GM23338 (cell line): Measurements from ENCODE around the gene GNAT1.

Experiments
- EZH2 ChIP-seq: fragments of 200-600 bp; sonication (generic); IDR thresholded peaks from one replicate; pipeline ENCODE4 v1.8.0; 2017; ENCODE audit warnings: antibody characterized with exemption, mild to moderate bottlenecking, low read depth; ENCODE audit not compliant: unreplicated experiment
- EZH2phosphoT487 ChIP-seq: fragments of 200-600 bp; sonication (generic); IDR thresholded peaks from one replicate; pipeline ENCODE4 v1.8.1; 2018; ENCODE audit warnings: antibody characterized with exemption; ENCODE audit not compliant: unreplicated experiment
- JUNB ChIP-seq: IDR thresholded peaks from one replicate; pipeline ENCODE4 v1.6.1; 2016; ENCODE audit warnings: antibody characterized with exemption; ENCODE audit not compliant: unreplicated experiment
- POLR2AphosphoS5 ChIP-seq: IDR thresholded peaks from 2 replicates; pipeline ENCODE4 v1.6.1; 2016; ENCODE audit warnings: antibody characterized with exemption, low read depth
- ZNF114 ChIP-seq: fragments of 250-450 bp; sonication (Bioruptor Pico); IDR thresholded peaks from 2 replicates; pipeline ENCODE4 v1.5.0; 2020; ENCODE audit warnings: mild to moderate bottlenecking, moderate library complexity
- TF ChIP-seq, protein P1 (sequence below), 2 experiments: fragments of 200-600 bp in 1 of 2; sonication (generic) in 1 of 2; conservative IDR thresholded peaks; 2 replicates each; pipeline versions ENCODE4 v1.5.1 to v1.6.1; 2016 to 2017; ENCODE audit warnings: antibody characterized with exemption in 2 of 2, low read depth in 2 of 2, mild to moderate bottlenecking in 2 of 2, moderate library complexity in 1 of 2
- TF ChIP-seq, protein P2 (sequence below): IDR thresholded peaks from one replicate; pipeline ENCODE4 v1.6.1; 2018; ENCODE audit warnings: antibody characterized with exemption; ENCODE audit not compliant: unreplicated experiment
- TF ChIP-seq, protein P3 (sequence below): IDR thresholded peaks from 2 replicates; pipeline ENCODE4 v1.6.1; 2016; ENCODE audit warnings: antibody characterized with exemption

DNA sequence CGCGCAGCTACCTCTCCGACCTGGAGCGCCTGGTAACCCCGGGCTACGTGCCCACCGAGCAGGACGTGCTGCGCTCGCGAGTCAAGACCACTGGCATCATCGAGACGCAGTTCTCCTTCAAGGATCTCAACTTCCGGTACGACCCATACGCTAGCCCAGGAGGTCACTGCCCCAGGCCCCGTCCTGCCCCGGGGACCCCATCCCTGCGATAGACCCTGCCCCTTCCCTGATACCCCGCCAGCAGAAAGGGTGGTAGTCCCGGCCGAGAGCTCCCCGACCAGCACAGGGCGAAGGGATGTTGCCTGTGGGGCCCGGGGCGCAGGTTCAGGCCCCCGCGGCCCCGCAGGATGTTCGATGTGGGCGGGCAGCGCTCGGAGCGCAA is 2.3 kb downstream of the GNAT1 start:
- TF ChIP-seq, protein P1, sequence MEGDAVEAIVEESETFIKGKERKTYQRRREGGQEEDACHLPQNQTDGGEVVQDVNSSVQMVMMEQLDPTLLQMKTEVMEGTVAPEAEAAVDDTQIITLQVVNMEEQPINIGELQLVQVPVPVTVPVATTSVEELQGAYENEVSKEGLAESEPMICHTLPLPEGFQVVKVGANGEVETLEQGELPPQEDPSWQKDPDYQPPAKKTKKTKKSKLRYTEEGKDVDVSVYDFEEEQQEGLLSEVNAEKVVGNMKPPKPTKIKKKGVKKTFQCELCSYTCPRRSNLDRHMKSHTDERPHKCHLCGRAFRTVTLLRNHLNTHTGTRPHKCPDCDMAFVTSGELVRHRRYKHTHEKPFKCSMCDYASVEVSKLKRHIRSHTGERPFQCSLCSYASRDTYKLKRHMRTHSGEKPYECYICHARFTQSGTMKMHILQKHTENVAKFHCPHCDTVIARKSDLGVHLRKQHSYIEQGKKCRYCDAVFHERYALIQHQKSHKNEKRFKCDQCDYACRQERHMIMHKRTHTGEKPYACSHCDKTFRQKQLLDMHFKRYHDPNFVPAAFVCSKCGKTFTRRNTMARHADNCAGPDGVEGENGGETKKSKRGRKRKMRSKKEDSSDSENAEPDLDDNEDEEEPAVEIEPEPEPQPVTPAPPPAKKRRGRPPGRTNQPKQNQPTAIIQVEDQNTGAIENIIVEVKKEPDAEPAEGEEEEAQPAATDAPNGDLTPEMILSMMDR (conservative IDR thresholded peaks at IDR 0.05; ENCODE audit: low read depth in 2 of 2) = no peak
- TF ChIP-seq EZH2 (no peak), POLR2AphosphoS5 (no peak), JUNB (no peak), EZH2phosphoT487 (no peak), ZNF114 (CRISPR knock-in tag) (no peak)
- TF ChIP-seq, protein P2, sequence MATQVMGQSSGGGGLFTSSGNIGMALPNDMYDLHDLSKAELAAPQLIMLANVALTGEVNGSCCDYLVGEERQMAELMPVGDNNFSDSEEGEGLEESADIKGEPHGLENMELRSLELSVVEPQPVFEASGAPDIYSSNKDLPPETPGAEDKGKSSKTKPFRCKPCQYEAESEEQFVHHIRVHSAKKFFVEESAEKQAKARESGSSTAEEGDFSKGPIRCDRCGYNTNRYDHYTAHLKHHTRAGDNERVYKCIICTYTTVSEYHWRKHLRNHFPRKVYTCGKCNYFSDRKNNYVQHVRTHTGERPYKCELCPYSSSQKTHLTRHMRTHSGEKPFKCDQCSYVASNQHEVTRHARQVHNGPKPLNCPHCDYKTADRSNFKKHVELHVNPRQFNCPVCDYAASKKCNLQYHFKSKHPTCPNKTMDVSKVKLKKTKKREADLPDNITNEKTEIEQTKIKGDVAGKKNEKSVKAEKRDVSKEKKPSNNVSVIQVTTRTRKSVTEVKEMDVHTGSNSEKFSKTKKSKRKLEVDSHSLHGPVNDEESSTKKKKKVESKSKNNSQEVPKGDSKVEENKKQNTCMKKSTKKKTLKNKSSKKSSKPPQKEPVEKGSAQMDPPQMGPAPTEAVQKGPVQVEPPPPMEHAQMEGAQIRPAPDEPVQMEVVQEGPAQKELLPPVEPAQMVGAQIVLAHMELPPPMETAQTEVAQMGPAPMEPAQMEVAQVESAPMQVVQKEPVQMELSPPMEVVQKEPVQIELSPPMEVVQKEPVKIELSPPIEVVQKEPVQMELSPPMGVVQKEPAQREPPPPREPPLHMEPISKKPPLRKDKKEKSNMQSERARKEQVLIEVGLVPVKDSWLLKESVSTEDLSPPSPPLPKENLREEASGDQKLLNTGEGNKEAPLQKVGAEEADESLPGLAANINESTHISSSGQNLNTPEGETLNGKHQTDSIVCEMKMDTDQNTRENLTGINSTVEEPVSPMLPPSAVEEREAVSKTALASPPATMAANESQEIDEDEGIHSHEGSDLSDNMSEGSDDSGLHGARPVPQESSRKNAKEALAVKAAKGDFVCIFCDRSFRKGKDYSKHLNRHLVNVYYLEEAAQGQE = no peak
- TF ChIP-seq, protein P3, sequence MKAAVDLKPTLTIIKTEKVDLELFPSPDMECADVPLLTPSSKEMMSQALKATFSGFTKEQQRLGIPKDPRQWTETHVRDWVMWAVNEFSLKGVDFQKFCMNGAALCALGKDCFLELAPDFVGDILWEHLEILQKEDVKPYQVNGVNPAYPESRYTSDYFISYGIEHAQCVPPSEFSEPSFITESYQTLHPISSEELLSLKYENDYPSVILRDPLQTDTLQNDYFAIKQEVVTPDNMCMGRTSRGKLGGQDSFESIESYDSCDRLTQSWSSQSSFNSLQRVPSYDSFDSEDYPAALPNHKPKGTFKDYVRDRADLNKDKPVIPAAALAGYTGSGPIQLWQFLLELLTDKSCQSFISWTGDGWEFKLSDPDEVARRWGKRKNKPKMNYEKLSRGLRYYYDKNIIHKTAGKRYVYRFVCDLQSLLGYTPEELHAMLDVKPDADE = no peak
